Anterior cingulate cortex (tissue), 58 donors: Measurements from ENCODE around the gene POLR1E.
A peak's percentile ranks its signal among the peaks of the same experiment; 100 is the strongest.
"Not testable (repeated sequence)": the region's sequence is repeated elsewhere in the genome, so short reads cannot be mapped to it uniquely, and the experiment has no call there.

ENCODE experiments used
- DNase-seq, 58 donors: peaks; one replicate each; lab custom pipeline; 2025; lab: John Stamatoyannopoulos, UW

POLR1E gene

GRCh38 chr9:37499297-37499696 is 13.5 kb downstream of the POLR1E start:
- DNase-seq, result no peak

DNA sequence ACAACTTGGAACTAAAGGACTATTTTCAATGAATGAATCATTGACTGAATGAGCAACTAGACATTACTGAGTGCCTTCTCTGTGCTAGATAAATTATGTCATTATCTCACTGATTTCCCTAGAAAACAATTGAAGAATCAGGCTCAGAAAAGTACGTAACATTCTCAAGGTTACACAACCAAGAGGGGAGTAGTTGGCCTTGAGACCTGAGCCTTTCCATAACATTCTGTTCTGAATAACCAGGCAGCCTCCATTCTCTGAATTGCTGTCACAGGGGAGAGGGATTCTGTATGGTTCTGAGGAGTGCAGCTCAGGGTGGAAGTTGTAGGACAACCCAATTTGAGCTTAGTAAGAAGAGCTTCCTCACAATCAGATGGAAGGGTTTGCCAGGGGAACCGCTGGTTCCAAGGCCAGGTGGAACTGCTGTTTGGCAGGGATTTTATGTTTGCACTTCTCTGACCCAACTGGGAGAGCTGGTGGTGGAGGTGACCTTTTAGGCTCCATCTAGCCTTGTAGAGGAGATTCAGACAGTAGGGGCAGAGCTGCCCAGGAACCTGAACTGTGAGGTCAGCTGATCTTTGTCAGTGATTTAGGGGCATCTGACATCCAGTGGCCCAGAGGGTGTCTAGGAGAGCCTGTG is 16.3 kb downstream of the POLR1E start:
- no peak for DNase-seq

- DNase-seq, result no peak
Observed at GRCh38 chr9:37503736-37504135, 18.0 kb downstream of the POLR1E start.

DNA sequence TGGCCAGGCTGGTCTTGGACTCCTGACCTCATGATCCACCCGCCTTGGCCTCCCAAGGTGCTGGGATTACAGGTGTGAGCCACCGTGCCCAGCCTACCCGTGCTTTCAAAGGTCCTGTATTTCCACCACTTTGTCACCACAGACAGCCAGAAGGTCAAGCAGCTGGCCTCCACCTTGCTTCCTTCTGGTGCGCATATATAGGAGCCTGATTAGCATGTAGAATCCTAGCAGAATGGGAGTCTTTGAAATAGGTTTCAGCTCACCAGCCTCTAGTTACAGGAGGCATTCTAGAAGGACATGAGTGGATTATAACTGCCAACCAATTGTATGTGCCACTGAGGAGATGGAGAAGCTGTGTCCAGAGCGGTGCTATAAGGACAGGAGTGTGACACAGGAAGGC is 18.9 kb downstream of the POLR1E start:
- no peak for DNase-seq

DNA sequence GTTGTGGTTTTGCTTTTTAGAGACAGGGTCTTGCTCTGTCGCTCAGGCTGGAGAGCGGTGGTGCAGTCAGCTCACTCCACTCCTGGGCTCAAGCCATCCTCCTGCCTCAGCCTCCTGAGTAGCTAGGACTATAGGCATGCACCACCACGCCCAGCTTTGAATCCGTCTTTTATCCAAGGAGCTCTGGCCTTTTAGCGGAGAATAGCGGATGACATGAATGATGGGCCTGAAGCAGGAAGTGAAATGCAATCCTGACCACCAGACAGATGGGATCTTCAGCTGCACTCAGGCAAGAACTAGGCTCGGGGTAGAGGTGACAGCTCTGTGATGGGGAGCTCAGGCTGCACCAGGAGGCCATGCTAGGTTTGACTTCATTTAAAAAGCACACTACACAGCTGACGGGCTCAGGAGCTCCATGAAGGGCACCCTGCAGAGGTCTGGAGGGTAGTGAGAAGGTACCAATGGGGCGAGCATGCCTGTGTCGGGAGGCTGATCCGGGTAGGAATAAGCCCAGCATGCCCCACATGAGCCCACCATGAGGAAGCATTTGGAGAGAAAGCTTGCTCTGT is 21.9 kb downstream of the POLR1E start:
- DNase-seq, result no peak

- no peak for DNase-seq
Observed at GRCh38 chr9:37508135-37508833, 22.5 kb downstream of the POLR1E start.

DNA sequence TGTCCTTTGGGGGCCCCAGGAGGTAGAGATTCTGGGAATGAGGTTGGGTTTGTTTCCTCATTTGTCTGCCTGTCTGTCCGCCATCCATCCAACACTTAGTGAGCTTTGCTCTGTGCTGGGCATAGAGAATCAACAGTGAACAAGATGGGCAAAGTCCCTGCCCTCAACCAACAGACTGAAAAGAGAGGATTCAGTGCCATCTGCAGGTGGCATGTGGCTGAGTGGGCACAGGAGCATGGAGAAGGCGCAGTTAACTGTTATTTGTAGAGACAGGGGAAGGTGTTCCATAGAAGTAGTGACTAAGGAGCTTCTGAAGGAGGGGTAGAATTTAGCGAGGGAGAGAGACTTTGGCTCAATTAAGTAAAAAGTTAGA is 23.1 kb downstream of the POLR1E start:
- peak in 1 of 58 donors; percentile 4 for DNase-seq

GRCh38 chr9:37509536-37509935 is 23.8 kb downstream of the POLR1E start:
- DNase-seq, result no peak

- DNase-seq, result not testable (repeated sequence)
Observed at GRCh38 chr9:37510053-37510452, 24.3 kb downstream of the POLR1E start.

GRCh38 chr9:37511016-37512010 is 25.6 kb downstream of the POLR1E start:
- no peak for DNase-seq

- DNase-seq, result no peak
Observed at GRCh38 chr9:37512437-37512836, 26.7 kb downstream of the POLR1E start.

DNA sequence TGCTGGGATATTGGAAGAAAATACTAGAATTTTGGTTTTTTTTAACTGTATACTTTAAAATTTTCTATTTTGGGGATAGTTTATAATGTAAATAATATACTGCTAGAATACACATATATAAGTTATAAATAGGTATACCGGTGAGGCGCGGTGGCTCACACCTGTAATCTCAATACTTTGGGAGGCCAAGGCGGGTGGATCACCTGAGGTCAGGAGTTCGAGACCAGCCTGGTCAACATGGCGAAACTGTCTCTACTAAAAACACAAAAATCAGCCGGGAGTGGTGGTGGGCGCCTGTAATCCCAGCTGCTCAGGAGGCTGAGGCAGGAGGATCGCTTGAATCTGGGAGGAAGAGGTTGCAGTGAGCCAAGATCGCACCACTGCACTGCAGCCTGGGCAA is 28.7 kb downstream of the POLR1E start:
- not testable (repeated sequence) for DNase-seq

DNA sequence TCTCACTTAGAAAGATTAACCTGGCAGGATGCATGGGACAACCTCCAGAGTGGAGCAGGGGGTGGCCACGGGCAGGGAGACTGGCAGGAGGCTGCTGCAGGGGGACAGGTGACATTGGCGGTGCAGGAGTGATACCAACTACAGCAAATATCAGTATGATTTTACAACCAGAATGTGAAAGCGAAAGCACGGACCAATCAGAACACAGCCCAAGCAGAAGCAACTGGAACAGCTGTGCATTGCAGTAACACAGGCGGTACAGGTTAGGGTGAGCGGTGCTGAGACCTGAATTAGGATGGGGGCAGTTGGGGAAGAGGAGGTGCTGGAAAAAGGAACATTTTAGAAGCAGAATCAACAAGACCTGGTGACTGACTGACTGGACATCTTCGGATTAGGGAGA is 29.3 kb downstream of the POLR1E start:
- DNase-seq, result no peak

DNA sequence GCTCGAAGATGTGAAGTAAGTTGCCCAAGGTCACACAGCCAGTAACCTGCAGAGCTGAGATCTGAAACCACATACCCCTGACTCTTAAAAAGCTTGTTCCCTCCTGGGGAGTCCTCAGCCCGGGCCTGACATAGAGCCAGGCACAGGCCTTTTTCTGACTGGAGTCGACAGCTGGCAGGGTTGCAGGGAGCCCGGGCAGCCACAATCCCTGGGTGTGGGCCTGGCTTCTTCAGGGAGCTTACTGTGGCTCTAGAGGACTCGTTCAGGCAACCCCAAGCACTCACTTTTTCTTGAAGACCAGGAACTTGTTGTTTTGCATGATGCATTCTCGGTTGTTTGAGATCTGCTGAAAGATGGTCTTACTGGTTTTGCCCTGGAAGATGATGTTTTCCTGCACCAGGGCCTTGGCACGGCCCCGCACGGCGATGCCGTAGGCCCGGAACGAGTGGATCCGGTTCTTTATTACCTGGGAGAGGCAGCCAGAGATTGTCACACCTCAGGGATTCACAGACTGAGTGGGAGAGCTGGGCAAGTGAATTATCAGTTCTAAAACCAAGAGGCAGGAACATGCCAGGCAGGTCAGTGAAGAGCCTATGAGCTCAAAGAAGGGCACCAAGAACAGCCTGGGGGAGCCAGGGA is 30.0 kb downstream of the POLR1E start:
- DNase-seq, result no peak

DNA sequence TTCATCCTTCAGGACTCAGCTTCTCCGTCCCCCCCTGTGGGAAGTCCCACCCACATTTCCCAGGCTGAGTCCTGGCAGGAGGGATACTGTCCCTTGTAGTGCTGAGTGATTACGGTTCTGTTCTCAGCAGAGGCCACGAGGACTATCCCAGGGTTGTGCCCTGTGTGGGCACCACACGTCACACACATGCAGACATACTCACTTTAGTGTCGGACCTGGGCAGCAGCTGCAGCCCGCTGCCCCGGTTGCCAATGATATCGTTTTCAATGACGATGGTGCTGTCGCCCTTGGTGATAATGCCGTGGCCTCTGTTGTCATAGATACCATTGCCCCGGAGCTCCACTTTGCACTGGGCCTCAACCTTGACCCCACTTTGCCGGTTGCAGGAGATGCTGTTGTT is 32.2 kb downstream of the POLR1E start:
- DNase-seq, result no peak

DNA sequence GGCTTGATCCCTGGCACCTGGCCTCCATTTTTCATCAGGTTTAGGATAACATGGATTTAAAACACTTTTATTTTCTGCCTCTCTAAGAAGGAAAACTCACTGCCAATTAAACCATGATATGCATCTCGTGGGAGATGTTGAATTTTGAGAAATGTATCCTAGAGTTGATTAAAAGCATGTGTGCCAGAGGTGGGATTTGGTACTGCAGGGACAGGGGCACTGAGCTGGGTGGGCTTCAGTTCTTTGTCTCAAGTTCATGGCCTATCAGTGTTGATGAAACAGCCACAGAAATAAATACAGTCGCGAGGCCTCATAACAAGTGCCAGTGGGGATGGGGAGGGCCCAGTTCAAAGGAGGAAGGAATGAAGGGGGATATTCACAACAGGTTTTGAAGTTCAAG is 34.9 kb downstream of the POLR1E start:
- DNase-seq, result no peak

GRCh38 chr9:37521111-37521510 is 35.4 kb downstream of the POLR1E start:
- no peak for DNase-seq

DNA sequence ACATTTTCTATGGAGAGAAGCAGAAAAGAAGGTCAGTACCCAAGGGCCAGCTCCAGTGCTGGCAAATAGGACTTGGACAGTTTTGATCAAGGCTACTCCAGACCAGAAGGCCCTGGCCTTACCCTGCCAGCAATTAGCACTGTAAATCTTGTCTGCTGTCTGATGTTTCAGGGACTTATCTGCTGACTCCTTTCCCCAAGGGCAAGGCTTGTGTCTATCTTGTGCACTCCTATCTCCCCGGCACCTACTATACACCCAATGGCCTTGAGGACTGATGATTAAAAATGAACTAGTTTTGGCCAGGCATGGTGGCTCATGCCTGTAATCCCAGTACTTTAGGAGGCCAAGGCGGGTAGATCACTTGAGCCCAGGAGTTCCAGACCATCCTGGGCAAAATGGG is 37.2 kb downstream of the POLR1E start:
- DNase-seq, result no peak

- DNase-seq, result no peak
Observed at GRCh38 chr9:37523916-37524315, 38.2 kb downstream of the POLR1E start.
